GM10248 (cell line): ENCODE data around the gene ZNF280C.

Source experiments
- CTCF ChIA-PET: fragments of 300-600 bp; sonication (Branson Sonifier 250); formaldehyde crosslinking; extraction: SDS; loops from one replicate; lab custom pipeline; 2021; ENCODE audit warnings: antibody characterized with exemption; lab: Yijun Ruan, JAX
- POLR2A ChIA-PET: fragments of 350-650 bp; sonication (Branson Sonifier 250); formaldehyde crosslinking; extraction: SDS; loops from one replicate; lab custom pipeline; 2020; ENCODE audit warnings: antibody characterized with exemption; lab: Yijun Ruan, JAX
- DNase-seq: peaks from one replicate; pipeline ENCODE4 v3.0.0; 2012; ENCODE audit errors: extremely low spot score
- CTCF ChIP-seq: IDR thresholded peaks from 2 replicates; pipeline ENCODE4 v1.5.1; 2012; ENCODE audit warnings: mild to moderate bottlenecking, low read depth; ENCODE audit errors: extremely low read depth, missing control alignments, control extremely low read depth

ZNF280C gene

GRCh38 chrX:130171446-130172126, 97.1 kb downstream of the ZNF280C start, which contains the start of gene RAB33A:
Gene RAB33A (plus strand): TSS chrX:130171962. CDS start chrX:130172063, 101 bp downstream.
- no peak for TF ChIP-seq CTCF
- CTCF ChIA-PET, result interaction anchor here (1.3 to 1.7 kb wide), 2 partner anchors 20 to 111 kb away, joined by 4 to 5 read pairs; no protein-coding TSS in a partner anchor
- DNase-seq, result peak; percentile 40
- POLR2A ChIA-PET, result no interaction called here

DNA sequence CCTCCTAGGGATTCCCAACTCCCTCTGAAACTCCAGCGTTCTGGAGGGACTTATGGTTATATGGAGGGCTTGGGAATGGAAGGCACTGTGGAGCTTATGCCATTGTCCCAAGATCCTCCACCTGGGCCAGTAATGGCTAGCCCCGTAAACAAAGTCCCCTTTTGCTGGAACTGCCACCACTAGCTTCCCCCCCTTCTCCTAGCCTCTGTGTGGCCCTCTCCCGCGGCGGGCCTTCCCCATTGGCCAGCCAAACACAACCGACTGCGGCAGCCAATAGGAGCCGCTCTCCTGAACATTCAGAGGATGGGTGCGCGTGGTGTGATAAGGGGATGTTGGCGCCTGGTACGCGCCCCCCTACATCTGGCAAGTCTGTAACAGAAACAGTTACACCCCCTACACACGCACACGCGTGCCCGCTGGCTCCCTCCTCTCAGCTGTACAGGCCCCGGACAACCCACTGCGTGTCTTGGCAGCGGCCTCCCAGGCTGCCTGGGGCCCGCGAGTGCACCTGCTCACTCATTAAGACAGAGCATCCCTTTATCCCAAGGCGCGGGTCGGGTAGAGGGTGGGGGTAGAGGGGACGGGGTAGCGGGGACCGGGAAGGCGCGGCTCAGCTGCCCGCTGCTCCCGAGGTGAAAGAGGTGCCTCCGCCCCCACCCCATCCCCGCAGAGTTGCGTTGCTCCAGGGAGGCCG, 97.8 kb downstream of the ZNF280C start:
- TF ChIP-seq CTCF, result no peak
- POLR2A ChIA-PET, result interaction anchor here (0.6 to 0.9 kb wide), 2 partner anchors 17 to 39 kb away, joined by 3 to 7 read pairs; no protein-coding TSS in a partner anchor
- peak; percentile 76 for DNase-seq
- CTCF ChIA-PET, result interaction anchor here (1.1 to 1.8 kb wide), 6 partner anchors 9 to 110 kb away, joined by 3 to 5 read pairs (median 4); no protein-coding TSS in a partner anchor

GRCh38 chrX:130167040-130167439, 101.7 kb downstream of the ZNF280C start:
- ChIA-PET POLR2A (no interaction called here), CTCF (interaction anchor here (0.9 kb wide), 1 partner anchor 87 kb away, joined by 4 read pairs; no protein-coding TSS in a partner anchor)
- no peak for DNase-seq
- TF ChIP-seq CTCF, result no peak

DNA sequence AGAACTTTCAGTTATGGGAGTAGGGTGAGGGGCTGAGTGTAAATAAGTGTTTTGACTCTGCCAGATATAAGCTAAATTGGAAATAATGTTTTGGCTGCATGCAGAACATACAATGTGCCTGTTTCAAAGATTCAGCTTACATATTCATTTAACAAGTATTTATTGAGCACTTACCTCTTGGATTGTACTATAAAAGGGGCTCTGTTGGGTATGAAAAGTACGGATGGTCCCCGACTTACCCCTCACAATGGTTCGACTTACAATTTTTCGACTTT, 102.3 kb downstream of the ZNF280C start:
- CTCF ChIA-PET, result interaction anchor here (0.9 kb wide), 2 partner anchors 46 to 86 kb away, joined by 3 to 4 read pairs; no protein-coding TSS in a partner anchor
- DNase-seq, result no peak
- POLR2A ChIA-PET, result no interaction called here
- no peak for TF ChIP-seq CTCF

GRCh38 chrX:130165703-130166502, 102.8 kb downstream of the ZNF280C start, which contains the start of gene AIFM1:
Gene AIFM1 (minus strand): TSS chrX:130165841. CDS start chrX:130165656, 185 bp downstream.
- peak; percentile 86 for DNase-seq
- CTCF ChIA-PET, result interaction anchor here (0.9 to 1.1 kb wide), 2 partner anchors 45 to 105 kb away, joined by 3 to 5 read pairs; no protein-coding TSS in a partner anchor
- POLR2A ChIA-PET, result interaction anchor here (1.0 kb wide), 1 partner anchor 10 kb away, joined by 4 read pairs; no protein-coding TSS in a partner anchor
- no peak for TF ChIP-seq CTCF
